Measurements from ENCODE around the gene FAM200A.

GRCh38 chr7:99500637-99501009, 51.3 kb downstream of the FAM200A start:
- no peak for TF ChIP-seq CTCF (conservative IDR thresholded peaks at IDR 0.05)
- TF ChIP-seq EZH2 (IDR thresholded peaks at IDR 0.05; ENCODE audit: low read depth): no peak

Data from PC-9 (cell line).